ENCODE data around the gene PPP2R5B.

PPP2R5B gene

DNA sequence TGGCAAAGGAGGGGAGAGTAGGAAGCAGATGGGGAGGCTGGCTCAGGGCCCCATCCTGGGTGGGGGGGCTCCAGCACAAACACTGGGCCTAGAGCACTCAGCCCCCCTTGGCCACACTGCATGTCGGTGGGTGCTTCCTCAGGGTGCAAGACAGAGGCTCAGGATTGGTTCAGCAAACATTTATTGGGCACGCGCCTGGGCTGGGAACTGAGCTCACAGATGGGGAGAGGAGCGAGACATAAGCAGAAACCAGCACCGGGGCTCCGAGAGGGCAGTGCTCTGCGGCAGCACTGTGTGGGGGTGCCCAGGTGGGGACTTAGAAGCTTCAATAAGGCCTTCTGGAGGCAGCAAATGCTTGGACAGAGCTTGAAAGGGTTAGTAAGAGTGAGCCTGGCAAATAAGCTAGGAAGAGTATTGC, 34.0 kb upstream of the PPP2R5B start:
- no peak for DNase-seq

DNA sequence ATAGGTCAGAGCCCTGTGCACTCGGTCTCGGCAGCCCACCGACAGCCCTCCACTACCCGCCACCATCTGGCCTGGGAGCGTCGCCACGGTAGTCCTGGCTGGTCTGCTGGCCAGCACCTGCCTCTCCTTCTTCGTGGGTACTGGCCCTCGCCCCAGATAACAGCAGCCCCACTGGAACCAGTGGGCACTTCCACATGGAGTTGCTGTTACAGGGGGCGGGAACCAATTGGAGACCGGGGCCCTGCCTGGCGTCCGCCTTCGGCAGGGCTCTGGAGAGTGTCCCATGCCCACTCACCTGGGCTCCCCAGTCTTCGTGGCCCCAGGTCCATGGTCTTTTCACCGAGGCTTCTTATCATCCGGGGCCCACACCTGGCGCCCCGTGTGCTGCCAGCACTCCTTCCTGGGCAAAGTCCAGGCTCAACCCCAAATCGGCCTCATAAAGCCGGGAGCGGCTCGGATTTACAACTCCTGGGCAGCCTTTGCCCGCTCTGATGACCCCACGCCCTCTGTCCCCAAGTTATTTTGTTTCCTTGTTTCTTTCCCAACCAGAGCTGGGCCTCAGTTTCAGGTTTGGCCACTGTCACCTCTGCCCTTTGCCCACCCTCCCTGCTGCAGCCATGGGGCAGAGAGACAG, 33.2 kb upstream of the PPP2R5B start:
- DNase-seq: no peak

DNA sequence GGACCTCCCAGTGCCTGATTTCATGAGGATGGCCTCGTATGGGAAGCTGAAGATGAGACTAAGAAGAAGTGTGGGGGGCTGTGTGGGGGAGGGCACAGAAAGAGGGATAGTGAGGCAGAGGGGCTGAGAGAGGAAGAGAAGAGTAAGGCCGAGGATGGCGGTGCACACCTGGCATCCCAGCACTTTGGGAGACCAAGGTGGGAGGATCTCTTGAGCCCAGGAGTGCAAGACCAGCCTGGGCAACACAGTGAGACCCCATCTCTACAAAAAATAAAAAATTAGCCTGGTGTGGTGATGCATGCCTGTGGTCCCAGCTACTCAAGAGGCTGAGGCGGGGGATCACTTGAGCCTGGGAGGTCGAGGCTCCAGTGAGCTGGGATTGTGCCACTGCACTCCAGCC, 32.6 kb upstream of the PPP2R5B start:
- no peak for DNase-seq

DNA sequence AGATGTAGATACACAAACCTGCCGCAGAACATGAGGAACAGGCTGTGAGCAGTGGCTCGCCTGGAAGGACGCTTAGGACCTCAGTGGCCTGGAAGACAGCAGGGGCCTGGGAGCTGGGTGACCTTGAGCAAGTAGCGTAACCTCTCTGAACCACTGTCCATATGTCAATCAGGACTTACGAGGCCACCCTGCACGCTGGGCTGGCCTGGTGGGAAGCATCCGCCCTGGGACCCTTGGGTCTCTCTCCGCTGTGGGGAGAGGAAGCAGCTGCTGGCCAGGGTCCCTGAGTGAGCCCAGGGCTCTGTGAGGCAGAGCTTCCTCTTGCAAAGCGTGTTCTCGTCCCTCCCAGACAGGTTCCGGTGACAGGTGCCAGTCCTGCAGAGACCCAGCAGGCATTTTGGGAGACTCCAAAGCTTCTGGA, 32.1 kb upstream of the PPP2R5B start:
- DNase-seq: no peak

DNA sequence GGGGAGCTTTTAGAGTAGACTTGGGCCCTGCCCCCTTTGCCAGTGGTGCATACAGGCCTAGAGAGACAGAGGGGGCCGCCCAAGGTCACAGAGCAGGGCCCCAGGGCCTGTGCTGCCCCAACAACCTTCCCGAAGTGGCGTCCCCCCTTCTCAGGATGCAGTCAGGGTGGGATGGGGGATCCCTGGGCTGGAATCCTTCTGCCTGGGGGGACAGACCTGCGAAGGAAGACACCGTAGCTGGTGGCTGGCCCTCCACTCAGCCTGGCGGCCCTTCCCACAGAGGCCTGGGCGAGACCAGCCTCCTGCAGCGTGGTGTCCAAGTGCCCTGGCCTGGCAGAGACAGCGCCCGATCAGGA, 31.7 kb upstream of the PPP2R5B start:
- DNase-seq: no peak

DNA sequence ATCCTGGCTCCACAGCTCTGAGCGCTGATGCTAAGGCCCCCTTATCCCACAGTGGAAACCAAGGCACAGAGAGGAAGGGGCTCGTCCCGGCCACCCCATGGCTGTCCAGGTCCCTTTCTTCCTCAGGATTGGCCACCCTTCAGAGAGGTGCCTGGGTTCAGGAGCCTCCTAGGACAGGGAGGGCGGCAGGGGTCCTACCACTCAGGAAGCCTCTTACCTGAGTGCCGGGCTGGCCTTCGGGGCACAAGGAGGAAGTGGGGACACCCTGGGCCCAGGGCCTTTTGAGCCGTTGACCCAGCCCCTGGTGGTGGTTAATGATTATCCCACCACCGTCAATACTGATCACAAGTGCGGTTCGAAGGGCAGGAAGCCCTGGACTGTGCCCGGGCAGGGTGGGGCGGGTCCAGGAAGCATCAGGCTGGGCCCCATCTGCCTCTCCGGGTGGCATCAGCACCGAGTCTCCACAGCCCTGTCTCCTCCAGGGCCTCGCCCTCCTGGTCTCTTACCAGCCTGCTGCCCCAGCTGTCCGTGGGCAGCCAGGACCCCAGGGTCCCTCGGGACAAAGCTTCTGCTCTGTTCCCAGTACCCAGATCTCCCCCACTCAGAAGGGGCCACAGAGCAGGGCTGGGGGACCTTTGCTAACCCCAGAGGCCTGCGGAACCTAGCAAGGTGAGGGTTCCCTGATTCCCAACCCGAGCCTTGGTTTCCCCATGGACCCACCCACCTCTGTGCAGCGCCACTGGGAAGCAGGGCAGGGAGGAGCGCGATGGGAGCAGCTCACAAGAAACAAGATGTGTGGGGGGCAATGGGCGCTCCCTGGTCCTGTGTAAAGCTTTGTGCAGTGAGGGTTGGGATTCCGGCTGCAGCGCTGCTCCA, 31.1 kb upstream of the PPP2R5B start:
- DNase-seq: no peak

DNA sequence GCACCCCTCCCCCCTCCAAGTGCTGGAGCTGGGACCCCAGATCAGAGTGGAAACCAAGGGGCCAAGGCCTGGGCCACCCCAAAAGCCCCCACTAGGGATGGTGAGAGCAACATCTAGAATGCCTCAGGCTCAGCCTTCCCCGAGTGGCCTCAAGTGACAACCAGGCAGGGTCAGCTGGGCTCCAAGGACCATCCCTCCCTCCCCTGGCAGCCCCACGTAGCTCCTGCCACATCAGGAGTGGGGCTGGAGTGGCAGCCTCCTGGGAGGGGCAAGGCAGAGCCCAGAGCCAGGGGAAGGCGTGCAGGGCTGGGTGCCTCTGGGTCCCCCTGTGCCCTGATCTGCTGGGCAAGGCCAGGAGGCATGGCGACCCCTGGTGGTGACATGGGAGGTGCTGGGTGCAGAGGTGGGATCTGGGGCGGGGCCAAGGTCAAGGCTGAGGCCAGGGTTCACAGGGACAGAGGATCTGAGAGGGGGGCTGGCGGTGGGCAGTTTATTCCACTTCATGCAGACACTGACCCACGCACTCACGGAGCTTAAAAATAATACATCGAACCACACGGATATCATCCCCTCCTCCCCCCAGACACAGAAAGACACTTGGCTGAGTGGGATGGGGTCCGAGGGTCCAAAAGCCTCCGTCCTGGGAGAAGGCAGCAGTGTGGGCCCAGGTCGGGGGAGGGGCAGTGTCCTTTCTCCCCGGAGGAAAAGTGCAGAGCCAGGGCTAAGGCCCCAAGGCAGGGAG, 30.2 kb upstream of the PPP2R5B start:
- peak; percentile 67 for DNase-seq

DNA sequence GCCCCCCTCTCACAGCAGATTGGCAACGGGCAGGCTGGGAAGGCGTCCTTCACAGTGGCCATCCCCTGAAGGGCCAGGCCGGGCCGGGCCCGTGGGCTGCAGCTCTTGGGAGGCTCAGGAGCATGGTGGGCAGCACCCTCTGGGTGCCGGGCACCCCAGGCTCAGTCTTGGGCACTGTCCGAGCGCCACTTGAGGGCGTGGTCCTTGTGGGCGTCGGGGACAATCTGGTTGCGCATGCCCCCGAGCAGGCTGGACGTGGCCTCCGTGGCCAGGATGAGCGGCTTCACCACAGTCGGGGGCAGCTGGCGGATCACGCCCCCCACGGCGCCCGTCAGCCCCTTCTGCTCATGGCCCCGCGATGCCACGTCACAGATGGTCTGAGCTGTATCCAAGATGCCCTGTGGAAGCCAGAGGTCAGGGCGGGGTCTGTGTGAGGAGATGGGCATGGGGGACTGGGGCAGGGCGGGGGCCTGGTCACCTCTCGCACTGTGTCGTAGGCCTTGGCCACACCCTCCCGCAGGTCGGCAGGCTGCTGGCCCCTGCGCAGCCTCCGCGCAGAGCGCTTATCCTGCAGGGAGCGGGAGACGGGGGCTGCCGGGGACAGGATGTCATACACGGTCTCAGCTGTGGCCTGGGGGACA, 29.6 kb upstream of the PPP2R5B start:
- no peak for DNase-seq

DNA sequence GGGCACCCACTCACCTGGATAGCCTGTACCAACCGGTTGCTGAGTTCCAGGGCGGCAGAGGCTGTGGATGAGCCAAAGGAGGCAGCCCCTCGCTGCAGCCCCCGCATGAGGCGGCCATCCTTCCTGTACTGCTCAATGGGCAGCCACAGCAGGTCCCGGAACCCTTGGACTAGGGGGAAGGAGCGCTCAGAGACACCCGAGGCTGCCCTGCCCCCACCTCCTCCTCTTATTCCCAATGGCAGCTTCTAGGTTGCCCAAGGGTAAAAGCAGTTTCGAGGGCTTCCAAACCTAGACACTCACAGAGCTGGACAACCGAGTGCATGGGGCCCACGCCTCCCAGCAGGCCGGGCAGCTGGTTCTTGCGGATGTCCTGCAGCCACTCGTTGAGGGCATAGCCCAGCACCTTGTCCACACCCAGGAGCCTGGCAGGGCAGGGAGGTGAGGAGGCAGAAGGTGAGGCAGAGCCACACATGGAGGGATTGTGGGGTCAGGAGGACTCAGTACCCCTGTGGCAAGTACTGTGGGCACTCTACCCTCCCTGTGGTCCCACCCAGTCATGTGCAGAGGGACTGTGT, 28.0 kb upstream of the PPP2R5B start:
- no peak for DNase-seq

DNA sequence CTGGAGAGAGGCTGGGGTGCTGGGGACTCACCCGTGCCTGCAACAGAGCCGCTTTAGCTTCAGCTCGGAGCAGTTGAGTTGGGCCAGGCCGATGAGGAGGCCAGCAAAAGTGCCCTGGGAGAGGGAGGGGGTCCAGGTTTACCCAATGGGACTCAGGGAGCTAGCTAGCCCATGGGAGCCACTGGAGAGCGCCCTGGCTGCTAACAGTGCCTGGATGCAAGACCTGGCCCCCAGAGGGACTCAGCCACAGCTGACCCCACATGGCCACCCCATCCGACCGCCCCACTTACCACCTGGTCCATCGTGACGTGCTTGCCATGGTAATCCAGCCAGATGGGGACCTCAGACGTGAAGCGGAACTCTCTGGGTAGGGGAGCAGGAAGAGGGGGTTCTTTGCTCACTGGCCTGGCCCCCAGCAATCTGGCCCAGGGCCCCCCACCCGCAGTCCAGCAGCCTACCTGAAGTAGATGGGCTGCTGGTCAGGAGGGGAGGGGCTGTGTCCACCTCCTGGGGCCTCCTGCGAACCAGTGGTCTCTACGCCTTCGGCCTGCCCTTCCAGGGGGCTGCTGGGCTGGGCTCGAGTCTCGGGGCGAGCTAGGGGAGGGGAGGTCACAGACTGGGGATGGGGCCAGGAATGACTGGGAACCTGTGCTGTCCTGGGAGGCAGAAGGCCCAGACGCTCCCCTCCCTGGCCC, 27.0 kb upstream of the PPP2R5B start:
- DNase-seq: no peak

DNA sequence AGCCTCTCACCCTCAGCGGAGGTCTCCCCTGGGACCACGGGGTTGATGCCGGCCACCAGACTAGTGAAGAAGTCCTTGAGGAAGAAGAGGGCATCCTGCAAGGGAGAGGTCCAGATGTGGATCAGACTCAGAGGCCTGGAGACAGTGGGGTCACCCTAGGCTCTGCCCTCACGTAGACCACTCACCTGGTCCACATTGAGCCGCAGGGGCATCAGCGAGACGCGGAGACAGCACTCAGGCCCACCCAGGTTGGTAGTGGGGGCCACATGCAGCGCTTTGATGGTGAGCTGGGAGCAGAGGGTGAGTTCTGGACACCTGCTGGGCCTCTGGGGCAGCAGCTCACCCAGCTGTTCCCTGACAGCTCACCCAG, 26.4 kb upstream of the PPP2R5B start:
- no peak for DNase-seq

DNA sequence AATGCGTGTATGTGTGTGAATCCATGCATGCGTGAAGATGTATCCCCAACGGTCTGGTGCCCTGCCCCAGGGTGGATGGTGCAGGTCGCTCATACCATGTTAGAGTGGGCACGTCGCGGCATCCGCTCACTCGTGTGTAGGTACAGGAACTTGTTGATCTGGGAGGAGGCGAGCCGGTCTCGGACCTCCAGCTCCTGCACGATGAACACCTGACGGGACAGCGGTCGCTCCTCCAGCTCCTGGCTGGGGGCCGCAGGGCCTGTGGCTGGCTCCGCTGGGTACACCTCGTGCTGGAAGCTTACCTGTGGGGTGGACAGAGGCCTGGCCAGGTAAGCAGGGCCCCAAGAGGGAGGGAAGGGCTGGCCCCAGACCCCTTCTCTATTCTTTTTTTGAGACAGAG, 25.9 kb upstream of the PPP2R5B start:
- no peak for DNase-seq

DNA sequence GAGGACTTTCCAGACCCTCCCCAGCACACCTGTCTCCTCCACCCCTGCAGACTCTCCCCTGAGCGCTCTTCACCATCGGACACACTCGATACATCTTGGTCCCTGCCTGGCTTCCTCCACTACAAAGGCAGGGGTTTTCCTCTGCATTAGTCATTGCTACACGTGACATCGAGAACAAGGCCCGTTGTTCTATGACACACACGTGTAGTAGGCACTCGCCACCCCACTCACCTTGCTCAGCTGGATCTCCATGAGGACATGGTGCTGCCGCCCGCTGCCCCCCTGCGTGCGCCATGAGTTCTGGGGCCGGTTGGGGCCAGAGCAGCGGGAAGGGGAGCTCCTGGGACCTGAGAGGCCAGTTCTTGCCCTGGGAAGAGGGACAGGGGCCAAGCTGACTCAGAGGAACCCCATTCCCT, 24.2 kb upstream of the PPP2R5B start:
- DNase-seq: no peak

DNA sequence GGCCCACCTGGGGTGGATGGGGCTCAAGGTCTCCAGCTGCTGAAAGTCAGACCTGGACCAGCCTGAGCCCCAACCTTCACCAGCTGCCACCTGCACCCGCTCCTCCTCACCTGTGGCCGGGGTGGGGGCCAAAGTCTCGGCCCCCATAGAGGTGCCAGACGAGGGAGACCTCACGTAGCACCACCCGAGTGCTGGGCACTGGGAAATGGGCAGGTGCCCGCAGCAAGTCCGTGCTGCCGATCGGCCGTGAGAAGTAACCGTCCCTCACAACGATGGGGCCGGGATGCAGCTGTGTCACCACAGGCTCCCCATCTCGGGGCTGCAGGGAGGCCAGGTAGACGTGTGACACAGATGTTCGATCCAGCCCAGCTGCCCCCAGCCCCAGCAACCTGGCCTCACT, 23.7 kb upstream of the PPP2R5B start:
- no peak for DNase-seq

DNA sequence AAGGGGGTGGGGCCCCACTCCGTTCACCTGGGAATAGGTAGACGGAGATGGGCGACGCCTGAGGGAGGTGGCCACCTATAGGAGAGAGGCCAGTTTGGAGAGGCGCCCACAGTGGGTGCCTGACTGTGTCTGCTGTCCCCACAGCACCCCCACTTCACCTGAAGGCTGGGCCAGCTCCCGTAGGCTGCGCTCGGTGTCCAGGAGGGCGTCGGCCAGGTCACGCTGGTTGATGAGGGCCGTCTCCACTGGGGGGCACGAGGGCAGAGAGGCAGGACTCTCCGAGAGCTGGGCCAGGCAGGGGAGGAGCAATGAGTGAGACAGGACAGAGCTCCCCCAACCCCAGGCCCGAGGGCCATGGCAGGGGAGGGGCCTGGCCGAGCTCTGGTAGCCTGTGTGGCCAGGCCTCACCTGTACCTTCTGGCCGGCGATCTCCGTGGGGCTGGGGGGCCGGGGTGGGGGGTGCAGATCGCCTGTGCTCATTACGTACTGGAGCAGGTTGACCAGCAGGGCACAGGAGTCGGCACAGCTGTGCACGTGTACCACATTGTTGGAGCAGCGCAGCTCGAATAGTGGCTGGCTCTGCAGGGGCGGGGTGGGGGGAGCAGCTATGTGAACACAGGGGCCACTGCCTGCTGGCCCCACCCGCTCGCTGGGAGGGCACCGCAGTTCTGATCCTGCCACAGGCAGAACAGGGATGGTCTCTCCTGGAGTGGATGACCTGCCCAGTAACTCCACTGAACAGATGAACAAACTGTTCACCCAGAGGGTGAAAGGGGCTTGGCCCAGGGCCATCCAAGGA, 22.2 kb upstream of the PPP2R5B start:
- no peak for DNase-seq

DNA sequence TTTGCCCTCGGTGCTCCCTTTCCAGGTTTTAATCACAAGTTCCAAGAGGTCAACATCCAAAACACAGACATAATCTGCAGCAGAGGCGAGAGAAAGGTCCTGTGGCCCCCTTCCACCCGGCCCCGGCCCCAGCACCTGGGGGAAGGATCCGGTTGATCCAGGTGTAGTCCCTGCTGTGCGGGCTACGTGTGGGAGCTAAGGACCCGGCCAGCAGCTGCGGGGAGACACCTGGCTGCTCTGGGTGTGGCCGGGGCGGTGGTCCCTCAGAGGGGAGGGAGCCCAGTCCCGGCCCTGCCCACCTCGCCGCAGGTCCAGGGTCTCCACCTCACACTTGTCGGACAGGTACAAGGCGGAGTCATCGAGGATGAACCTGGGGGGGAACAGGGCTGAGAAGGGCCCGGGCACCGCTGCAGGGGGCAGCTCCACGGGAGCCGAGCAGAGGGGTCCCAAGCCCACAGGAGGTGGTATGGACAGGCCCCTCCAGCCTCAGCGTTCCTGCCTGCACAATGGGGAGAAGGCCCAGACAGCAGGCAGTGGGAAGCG, 21.1 kb upstream of the PPP2R5B start:
- DNase-seq: no peak

DNA sequence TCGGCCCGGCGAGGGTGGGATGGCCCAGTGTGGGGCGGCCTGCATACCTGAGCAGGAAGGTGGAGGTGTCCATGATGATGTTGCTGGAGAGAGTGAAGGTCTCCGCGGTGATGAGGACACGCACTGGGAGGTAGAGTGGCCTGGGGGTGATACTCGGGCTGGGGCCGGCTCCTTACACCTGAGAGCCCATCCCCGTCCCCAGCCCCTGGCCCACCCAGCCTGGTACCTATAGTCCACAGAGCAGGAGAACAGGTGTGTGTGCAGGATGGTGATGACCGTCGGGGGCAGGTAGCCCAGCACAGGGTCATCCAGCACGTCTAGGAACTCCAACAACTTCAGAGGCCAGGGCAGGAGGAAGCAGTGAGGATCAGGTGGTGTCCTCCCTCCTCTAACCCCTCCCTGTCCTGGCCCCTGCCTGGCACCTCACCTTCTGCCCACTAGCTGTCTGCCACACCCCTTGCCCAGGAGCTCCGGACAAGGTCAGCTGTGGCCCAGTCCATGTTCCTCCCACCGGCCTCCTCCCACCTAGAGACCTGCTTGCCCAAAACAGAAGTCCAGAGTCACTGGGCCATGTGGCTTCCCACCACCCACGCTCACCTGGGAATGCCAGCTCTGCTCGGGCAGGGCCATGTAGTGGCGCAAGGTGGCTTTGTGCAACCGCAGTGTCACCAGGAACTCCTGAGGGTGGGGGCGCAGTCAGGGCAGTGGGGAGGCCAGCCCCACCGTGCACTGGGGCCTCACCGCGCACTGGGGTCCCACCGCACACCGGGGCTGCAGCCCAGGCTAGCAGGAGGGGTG, 18.8 kb upstream of the PPP2R5B start:
- DNase-seq: no peak

DNA sequence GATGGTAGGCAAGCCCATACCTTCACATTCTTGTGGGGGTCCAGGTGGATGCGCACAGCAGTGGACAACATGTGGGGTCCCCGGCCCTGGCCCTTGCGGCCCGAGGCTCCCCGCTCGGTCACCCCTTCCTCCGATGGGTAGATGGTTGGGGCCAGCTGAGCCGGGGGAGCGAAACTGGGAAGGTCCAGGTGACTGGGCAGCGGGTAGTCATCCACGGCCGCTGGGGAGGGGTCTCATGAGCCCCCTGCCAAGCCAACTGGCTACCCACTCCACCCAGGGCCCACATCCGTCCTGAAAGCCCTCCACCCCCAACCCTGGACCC, 18.2 kb upstream of the PPP2R5B start:
- DNase-seq: no peak

DNA sequence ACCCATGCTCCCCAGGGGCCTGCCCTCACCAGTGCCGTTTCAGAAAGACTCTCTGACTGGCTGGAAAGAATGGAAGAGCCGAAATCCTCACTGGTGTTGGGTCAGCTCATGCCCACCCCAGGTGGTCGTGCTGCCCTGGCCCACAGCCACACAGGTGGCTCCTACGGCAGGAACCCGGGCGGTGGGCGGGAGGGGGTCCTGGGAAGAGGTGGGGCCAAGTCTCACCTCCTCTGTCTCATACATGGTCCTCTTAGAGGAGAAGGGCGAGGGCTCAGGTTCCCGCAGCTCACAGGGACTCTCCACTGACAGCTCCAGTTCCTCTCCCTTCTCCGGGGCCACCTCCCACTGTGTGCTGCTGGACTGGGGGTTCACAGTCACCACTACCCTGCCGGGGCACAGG, 15.7 kb upstream of the PPP2R5B start:
- no peak for DNase-seq

DNA sequence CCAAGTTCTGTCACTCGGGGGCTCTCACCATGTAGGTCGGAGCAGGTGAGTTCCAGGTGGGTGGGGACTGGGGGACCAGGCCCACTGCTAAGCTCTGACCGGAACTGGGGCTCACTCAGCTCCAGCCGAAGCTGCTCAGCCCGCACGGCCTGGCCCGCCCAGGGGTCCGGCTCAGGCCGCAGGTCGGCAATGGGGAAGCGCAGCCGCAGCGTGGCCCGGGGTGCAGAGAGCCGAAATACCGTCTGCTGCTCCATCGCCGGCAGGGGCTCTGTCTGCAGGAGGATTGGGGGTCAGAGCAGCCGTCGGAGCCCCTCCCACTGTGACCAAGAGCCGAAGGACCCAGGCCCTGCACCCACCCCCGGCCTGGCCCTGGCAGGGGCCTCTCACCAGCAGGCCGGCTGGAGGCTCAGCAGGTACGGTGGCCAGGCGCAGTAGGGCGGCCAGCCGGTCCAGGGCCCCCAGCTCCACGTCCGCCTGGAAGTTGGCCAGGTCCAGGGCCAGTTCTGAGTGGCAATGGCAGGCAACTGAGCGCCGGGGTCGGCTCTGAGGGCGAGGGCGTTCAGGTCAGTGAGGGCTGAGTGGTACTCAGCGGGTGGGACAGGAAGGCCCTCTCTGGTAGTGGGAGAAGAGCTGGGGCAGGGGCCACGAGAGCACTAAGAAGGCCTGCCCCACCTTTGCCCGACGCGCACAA, 14.7 kb upstream of the PPP2R5B start:
- DNase-seq: no peak
